ENCODE data around the gene LYRM2. TPM values are rescaled to one million over a fixed set of nuclear protein-coding genes. Genes with fewer than 3 reads are reported as not detected.

LYRM2 gene
- total and polyA plus RNA-seq, 2 of the 8 experiments (the other 6 are each of a cell fraction or from before 2014, with no cell fraction given): 7.3 to 25.7 TPM

DNA sequence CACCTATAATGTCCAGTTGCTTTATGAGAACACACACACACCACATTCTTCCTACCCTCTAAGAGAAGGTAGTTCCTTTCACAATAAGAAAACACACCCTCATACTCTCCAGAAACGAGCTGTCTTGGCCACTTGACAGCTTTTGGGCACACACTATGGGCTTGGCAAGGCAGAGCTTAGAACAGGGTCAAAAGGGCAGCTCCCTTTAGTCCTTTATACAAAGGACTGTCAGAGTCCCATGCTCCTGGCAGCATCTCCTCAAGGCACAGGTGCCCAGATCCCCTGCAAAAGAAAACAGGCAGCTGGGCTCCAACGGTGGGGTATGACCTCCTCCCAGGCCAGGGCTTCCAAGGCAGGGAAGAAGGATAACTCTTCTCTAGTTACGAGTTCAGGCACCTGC lies 4.9 kb upstream of the LYRM2 start:
- Histone ChIP-seq H3K27me3 (replicated peaks in 1 of 4; ENCODE audit: control insufficient read depth in 3 of 4, extremely low read depth in 1 of 4, insufficient read depth in 3 of 4, low read length in 3 of 4) (no peaks in the 10 kb centered on the region), H3K9me3 (ENCODE audit: insufficient read depth in 2 of 2, low read depth in 1 of 2, low read length in 1 of 2) (no peaks in the 10 kb centered on the region), H2BK120ac (replicated peaks; ENCODE audit: low read depth, low read length) (no peak overlapping the region), H3K4me3 (ENCODE audit: extremely low read depth in 1 of 4, insufficient read depth in 2 of 4, low read depth in 3 of 4, low read length in 4 of 4) (no peak overlapping the region), H2BK20ac (ENCODE audit: low read length) (no peak overlapping the region), H3K79me1 (ENCODE audit: low read depth, low read length) (no peaks in the 10 kb centered on the region), H2BK5ac (ENCODE audit: low read depth, low read length) (no peak overlapping the region), H3K23me2 (ENCODE audit: low read depth, low read length) (no peaks in the 10 kb centered on the region; the same call in 1 of the 2 replicates), H2AFZ (ENCODE audit: low read length) (no peak overlapping the region), H4K20me1 (replicated peaks in 1 of 2; ENCODE audit: control insufficient read depth in 1 of 2, insufficient read depth in 2 of 2, low read length in 2 of 2) (peaks cover 2% of the 10 kb centered on the region in 2 experiments), H3K18ac (ENCODE audit: extremely low read depth, low read length) (no peak overlapping the region), H3K4me2 (ENCODE audit: insufficient read depth in 1 of 2, low read depth in 2 of 2, low read length in 2 of 2) (no peak overlapping the region), H3K79me2 (ENCODE audit: control insufficient read depth in 1 of 2, insufficient read depth in 2 of 2, low read length in 2 of 2) (no peaks in the 10 kb centered on the region; a peak in 1 of 4 replicates), H3K4ac (replicated peaks; ENCODE audit: insufficient read length, low read depth, low read length) (no peak overlapping the region), H3K9ac (replicated peaks in 1 of 4; ENCODE audit: extremely low read depth in 1 of 4, low read depth in 3 of 4, low read length in 3 of 4) (no peak overlapping the region), H2AK5ac (ENCODE audit: low read depth, low read length) (no peak overlapping the region), H3K4me1 (replicated peaks in 1 of 4; ENCODE audit: control insufficient read depth in 3 of 4, insufficient read depth in 4 of 4, low read length in 3 of 4) (peaks cover 0 to 3% (median 0%) of the 10 kb centered on the region in 4 experiments; a peak in 1 of 7 replicates), H4K5ac (ENCODE audit: insufficient read length, low read depth, low read length) (no peak overlapping the region), H3K23ac (ENCODE audit: insufficient read length) (no peak overlapping the region), H3K36me3 (ENCODE audit: control insufficient read depth in 2 of 4, insufficient read depth in 4 of 4, low read length in 3 of 4) (peaks cover 24 to 65% (median 60%) of the 10 kb centered on the region in 4 experiments), H3K14ac (ENCODE audit: insufficient read length) (no peak overlapping the region), H3K56ac (replicated peaks; ENCODE audit: insufficient read length, low read depth, low read length) (no peak overlapping the region), H2BK15ac (ENCODE audit: low read length) (no peak overlapping the region), H4K91ac (replicated peaks; ENCODE audit: insufficient read length, low read length) (no peak overlapping the region), H2BK12ac (ENCODE audit: low read depth, low read length) (no peak overlapping the region), H3K27ac (ENCODE audit: low read depth, low read length) (no peak overlapping the region), H4K8ac (ENCODE audit: extremely low read depth, insufficient read depth, low read length) (no peak overlapping the region)
- WGBS, 2 experiments (ENCODE audit: extremely low coverage in 1 of 2, insufficient coverage in 1 of 2, insufficient read length in 1 of 2, insufficient replicate concordance in 2 of 2, low coverage in 1 of 2, low lambda C conversion rate in 2 of 2, missing lambda C conversion rate in 1 of 2): 81% methylated on average over 3 of the region's 3 CpGs; no CpG with 5 or more reads in 1 of the 2 experiments
- no peak for DNase-seq (ENCODE audit: low read depth in 1 of 2, low spot score in 2 of 2)
- ChIA-PET CTCF (ENCODE audit: partially characterized antibody) (interaction anchor here (0.6 to 1.0 kb wide), 2 partner anchors 211 to 287 kb away, joined by 3 to 4 read pairs; partner anchors contain the start of gene ANKRD6), POLR2A (ENCODE audit: partially characterized antibody) (interaction anchor here (1.4 kb wide), 1 partner anchor 22 kb away, joined by 3 read pairs; no protein-coding TSS in a partner anchor)
- FAIRE-seq: no peak
- TF ChIP-seq ZNF274 (IDR thresholded peaks at IDR 0.05; ENCODE audit: borderline replicate concordance, extremely low read depth, low read length) (no peak), BRCA1 (IDR thresholded peaks at IDR 0.05; ENCODE audit: low read depth, low read length) (no peak), HDAC6 (IDR thresholded peaks at IDR 0.05; ENCODE audit: low read depth, low read length) (no peak), YY1 (IDR thresholded peaks at IDR 0.05; ENCODE audit: low read depth, low read length) (no peak), TEAD4 (IDR thresholded peaks at IDR 0.05; ENCODE audit: low read depth, low read length) (no peak), POLR2AphosphoS5 (IDR thresholded peaks at IDR 0.05; ENCODE audit: low read depth, low read length) (no peak), SRF (IDR thresholded peaks at IDR 0.05; ENCODE audit: low read depth, low read length) (no peak), EGR1 (IDR thresholded peaks at IDR 0.05; ENCODE audit: borderline replicate concordance, low read depth, low read length) (no peak), BACH1 (IDR thresholded peaks at IDR 0.05; ENCODE audit: low read length) (no peak), GTF2F1 (IDR thresholded peaks at IDR 0.05; ENCODE audit: borderline replicate concordance, low read depth, low read length) (no peak), GABPA (IDR thresholded peaks at IDR 0.05; ENCODE audit: borderline replicate concordance, insufficient read depth, low read length) (no peak), RFX5 (IDR thresholded peaks at IDR 0.05; ENCODE audit: borderline replicate concordance, low read depth, low read length) (no peak)
